ENCODE results near the gene PLAC1.

Gene PLAC1

DNA sequence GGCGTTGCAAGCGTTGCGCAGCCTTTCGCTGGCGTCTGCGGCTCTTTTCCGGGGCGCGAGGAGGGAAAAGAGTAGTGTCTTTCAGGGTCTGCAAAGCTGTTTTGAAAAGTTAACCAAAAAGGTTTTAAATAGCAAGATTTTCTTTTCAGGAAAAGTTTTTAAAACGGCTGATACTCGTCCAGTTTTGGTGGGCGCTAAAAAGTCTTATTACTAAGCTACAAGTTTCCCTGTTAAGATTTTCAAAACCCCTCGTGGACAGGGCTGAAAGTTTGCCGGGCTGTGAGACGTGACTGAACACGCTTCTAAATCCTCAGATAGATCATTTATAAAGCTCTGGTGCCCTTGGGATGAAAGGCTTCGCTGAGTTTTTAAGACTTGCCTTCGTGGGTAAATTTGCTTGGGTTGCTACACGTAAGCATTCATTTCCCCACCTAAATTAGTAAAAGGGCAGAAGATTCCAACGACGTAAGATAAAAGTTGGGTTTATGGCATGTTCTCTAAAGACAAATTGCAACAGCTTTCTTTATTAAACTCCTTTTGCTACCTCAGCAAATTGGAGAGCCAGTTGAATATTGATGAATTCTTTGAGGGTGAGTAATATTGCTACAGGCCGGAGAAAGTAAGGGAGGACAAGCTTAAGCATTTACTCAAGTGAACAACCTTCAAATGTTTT is 106.8 kb downstream of the PLAC1 start:
- H3K27me3 ChIP-seq (ENCODE audit: insufficient read depth, low read length): no peaks in the 10 kb centered on the region
- H3K9me3 ChIP-seq (ENCODE audit: insufficient read depth, low read depth, low read length): no peaks in the 10 kb centered on the region
- H3K4me3 ChIP-seq (ENCODE audit: low read depth, low read length): no peak overlapping the region
- H2BK120ac ChIP-seq (ENCODE audit: insufficient read depth, low read length, poor library complexity): no peak overlapping the region
- H3K79me2 ChIP-seq (ENCODE audit: control insufficient read depth, insufficient read depth, low read length, poor library complexity): peaks cover 3% of the 10 kb centered on the region
- H2BK12ac ChIP-seq (ENCODE audit: low read length): no peak overlapping the region
- H4K91ac ChIP-seq (ENCODE audit: low read depth, low read length): peak overlapping the region; percentile 47
- H3K23ac ChIP-seq (ENCODE audit: low read length): no peak overlapping the region
- no peak overlapping the region for H3K9ac ChIP-seq (ENCODE audit: low read length)
- H4K12ac ChIP-seq (ENCODE audit: low read depth, low read length): no peak overlapping the region
- no peaks in the 10 kb centered on the region for H3K36me3 ChIP-seq (ENCODE audit: control insufficient read depth in 1 of 2, insufficient read depth in 2 of 2, low read length in 2 of 2)
- no peak overlapping the region for H2BK5ac ChIP-seq (ENCODE audit: low read depth, low read length, poor library complexity)
- H3K18ac ChIP-seq (ENCODE audit: low read length): no peak overlapping the region
- H4K8ac ChIP-seq (ENCODE audit: low read depth, low read length): no peak overlapping the region
- H3K4ac ChIP-seq (ENCODE audit: low read depth, low read length): no peak overlapping the region
- H2AFZ ChIP-seq (ENCODE audit: insufficient read depth, low read length, poor library complexity): no peak overlapping the region
- H2AK5ac ChIP-seq (ENCODE audit: low read length): no peak overlapping the region
- H3K79me1 ChIP-seq (ENCODE audit: low read length): peaks cover 11% of the 10 kb centered on the region
- peak in 1 of 2 donors; percentile 40 for DNase-seq
- WGBS (ENCODE audit: extremely low coverage, insufficient coverage, insufficient read length): no CpG with 5 or more reads among the region's 22 CpGs
- H3K4me2 ChIP-seq (ENCODE audit: low read length): peak overlapping the region; percentile 97
- no peak overlapping the region for H3K14ac ChIP-seq (ENCODE audit: low read length)
- no peak overlapping the region for H3K27ac ChIP-seq (ENCODE audit: low read depth, low read length)
- H3K4me1 ChIP-seq (ENCODE audit: control insufficient read depth in 1 of 2, insufficient read depth in 2 of 2, low read length in 2 of 2): peaks cover 0 to 2% of the 10 kb centered on the region in 2 experiments

DNA sequence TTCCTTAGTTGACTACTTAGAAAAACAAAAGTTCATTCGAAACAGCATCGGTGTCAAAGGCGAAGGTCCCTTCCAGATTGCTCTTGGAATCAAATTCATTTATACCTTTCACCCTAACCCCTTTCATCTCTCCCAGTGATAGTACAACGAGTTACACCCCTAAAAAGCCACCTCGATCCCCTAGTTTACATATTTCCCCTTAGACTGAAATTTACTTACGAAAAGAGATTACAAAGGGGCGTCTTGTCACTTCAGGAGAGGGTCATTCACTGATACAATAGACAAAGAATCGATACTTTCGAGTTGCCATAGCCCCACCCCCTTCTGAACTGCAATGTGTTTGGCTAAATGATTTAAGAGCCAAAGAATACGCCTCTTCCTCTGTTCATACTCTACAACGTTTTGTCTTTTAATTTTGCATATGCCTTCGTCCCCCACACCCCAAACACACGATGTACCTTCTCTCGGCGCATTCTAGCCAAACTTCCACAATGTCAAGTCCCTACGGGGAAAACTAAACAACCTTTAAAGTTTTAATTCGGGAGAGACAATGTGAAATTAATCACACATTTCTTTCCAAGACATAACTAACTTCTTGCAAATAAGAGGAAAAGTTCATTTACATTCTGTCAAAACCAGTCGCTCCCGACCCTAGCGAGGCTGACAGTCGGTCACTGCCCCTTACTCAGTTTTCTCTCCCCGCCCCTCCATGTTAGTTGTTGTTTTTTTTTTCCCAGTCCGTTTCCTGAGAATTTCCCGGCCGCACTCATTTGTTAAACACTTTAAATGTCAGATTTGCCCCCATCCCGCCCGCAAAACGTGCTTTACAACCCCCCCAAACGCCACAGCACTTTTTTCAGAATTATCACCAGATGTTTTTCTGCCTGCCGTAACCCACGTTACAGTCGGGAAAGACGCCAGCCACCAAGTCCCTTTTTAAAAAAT is 109.7 kb downstream of the PLAC1 start:
- peak overlapping the region; percentile 97 for H3K4me2 ChIP-seq (ENCODE audit: low read length)
- DNase-seq: no peak
- H3K9ac ChIP-seq (ENCODE audit: low read length): no peak overlapping the region
- H3K79me1 ChIP-seq (ENCODE audit: low read length): peaks cover 17% of the 10 kb centered on the region
- no peak overlapping the region for H2BK120ac ChIP-seq (ENCODE audit: insufficient read depth, low read length, poor library complexity)
- H2AK5ac ChIP-seq (ENCODE audit: low read length): no peak overlapping the region
- no peak overlapping the region for H3K14ac ChIP-seq (ENCODE audit: low read length)
- H3K79me2 ChIP-seq (ENCODE audit: control insufficient read depth, insufficient read depth, low read length, poor library complexity): peaks cover 3% of the 10 kb centered on the region
- peaks cover 0 to 8% of the 10 kb centered on the region in 2 experiments for H3K4me1 ChIP-seq (ENCODE audit: control insufficient read depth in 1 of 2, insufficient read depth in 2 of 2, low read length in 2 of 2)
- no CpG with 5 or more reads among the region's 33 CpGs for WGBS (ENCODE audit: extremely low coverage, insufficient coverage, insufficient read length)
- no peak overlapping the region for H4K12ac ChIP-seq (ENCODE audit: low read depth, low read length)
- no peak overlapping the region for H3K18ac ChIP-seq (ENCODE audit: low read length)
- no peak overlapping the region for H4K8ac ChIP-seq (ENCODE audit: low read depth, low read length)
- no peaks in the 10 kb centered on the region for H3K9me3 ChIP-seq (ENCODE audit: insufficient read depth, low read depth, low read length)
- H4K91ac ChIP-seq (ENCODE audit: low read depth, low read length): peak overlapping the region; percentile 21
- no peaks in the 10 kb centered on the region for H3K27me3 ChIP-seq (ENCODE audit: insufficient read depth, low read length)
- H3K36me3 ChIP-seq (ENCODE audit: control insufficient read depth in 1 of 2, insufficient read depth in 2 of 2, low read length in 2 of 2): peaks cover 0 to 2% of the 10 kb centered on the region in 2 experiments
- peak overlapping the region; percentile 88 for H2BK5ac ChIP-seq (ENCODE audit: low read depth, low read length, poor library complexity)
- no peak overlapping the region for H2AFZ ChIP-seq (ENCODE audit: insufficient read depth, low read length, poor library complexity)
- H2BK12ac ChIP-seq (ENCODE audit: low read length): no peak overlapping the region
- no peak overlapping the region for H3K23ac ChIP-seq (ENCODE audit: low read length)
- peak overlapping the region; percentile 86 for H3K4me3 ChIP-seq (ENCODE audit: low read depth, low read length)
- H3K4ac ChIP-seq (ENCODE audit: low read depth, low read length): no peak overlapping the region
- peak overlapping the region; percentile 85 for H3K27ac ChIP-seq (ENCODE audit: low read depth, low read length)

DNA sequence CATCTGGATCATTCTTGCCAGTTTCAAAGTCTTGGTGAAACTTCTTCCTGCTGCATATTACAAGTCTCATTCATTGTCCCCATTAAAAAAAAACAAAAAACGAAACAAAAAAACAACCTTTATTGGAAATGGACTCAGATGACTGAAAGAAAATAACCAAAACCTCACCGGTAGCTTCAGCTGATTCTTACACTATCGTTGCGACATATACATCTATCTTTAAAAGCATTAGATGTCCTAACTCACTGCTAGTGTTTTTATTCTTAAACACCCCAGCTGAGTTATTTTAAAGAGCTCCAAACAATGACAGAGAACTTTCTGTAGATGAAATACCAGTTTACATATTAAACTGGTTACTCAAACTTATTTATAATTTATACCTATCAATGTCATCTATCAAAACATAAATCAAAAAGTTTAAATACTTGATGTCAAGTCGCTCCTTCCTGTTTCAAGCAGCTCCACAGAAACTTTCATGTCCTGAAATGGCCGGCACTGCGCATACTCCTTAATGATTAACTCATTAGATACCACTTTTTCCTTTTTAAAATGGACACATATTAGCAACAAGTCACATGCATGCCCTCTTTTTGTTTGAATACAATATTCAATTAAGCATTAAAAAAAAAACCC is 111.1 kb downstream of the PLAC1 start:
- Histone ChIP-seq H3K4me3 (ENCODE audit: low read depth, low read length) (no peak overlapping the region), H3K27me3 (ENCODE audit: insufficient read depth, low read length) (no peaks in the 10 kb centered on the region), H3K14ac (ENCODE audit: low read length) (no peak overlapping the region), H3K79me2 (ENCODE audit: control insufficient read depth, insufficient read depth, low read length, poor library complexity) (peaks cover 3% of the 10 kb centered on the region), H2BK5ac (ENCODE audit: low read depth, low read length, poor library complexity) (no peak overlapping the region), H3K36me3 (ENCODE audit: control insufficient read depth in 1 of 2, insufficient read depth in 2 of 2, low read length in 2 of 2) (peaks cover 0 to 2% of the 10 kb centered on the region in 2 experiments), H3K18ac (ENCODE audit: low read length) (no peak overlapping the region), H2BK120ac (ENCODE audit: insufficient read depth, low read length, poor library complexity) (no peak overlapping the region), H3K79me1 (ENCODE audit: low read length) (peaks cover 17% of the 10 kb centered on the region), H4K91ac (ENCODE audit: low read depth, low read length) (no peak overlapping the region), H3K9me3 (ENCODE audit: insufficient read depth, low read depth, low read length) (no peaks in the 10 kb centered on the region), H3K4me2 (ENCODE audit: low read length) (no peak overlapping the region), H3K9ac (ENCODE audit: low read length) (no peak overlapping the region), H2BK12ac (ENCODE audit: low read length) (no peak overlapping the region), H2AFZ (ENCODE audit: insufficient read depth, low read length, poor library complexity) (no peak overlapping the region), H3K27ac (ENCODE audit: low read depth, low read length) (no peak overlapping the region), H2AK5ac (ENCODE audit: low read length) (no peak overlapping the region), H4K12ac (ENCODE audit: low read depth, low read length) (no peak overlapping the region), H3K4me1 (ENCODE audit: control insufficient read depth in 1 of 2, insufficient read depth in 2 of 2, low read length in 2 of 2) (peaks cover 0 to 8% of the 10 kb centered on the region in 2 experiments), H4K8ac (ENCODE audit: low read depth, low read length) (no peak overlapping the region), H3K23ac (ENCODE audit: low read length) (no peak overlapping the region), H3K4ac (ENCODE audit: low read depth, low read length) (no peak overlapping the region)
- no CpG with 5 or more reads among the region's 7 CpGs for WGBS (ENCODE audit: extremely low coverage, insufficient coverage, insufficient read length)
- no peak for DNase-seq

DNA sequence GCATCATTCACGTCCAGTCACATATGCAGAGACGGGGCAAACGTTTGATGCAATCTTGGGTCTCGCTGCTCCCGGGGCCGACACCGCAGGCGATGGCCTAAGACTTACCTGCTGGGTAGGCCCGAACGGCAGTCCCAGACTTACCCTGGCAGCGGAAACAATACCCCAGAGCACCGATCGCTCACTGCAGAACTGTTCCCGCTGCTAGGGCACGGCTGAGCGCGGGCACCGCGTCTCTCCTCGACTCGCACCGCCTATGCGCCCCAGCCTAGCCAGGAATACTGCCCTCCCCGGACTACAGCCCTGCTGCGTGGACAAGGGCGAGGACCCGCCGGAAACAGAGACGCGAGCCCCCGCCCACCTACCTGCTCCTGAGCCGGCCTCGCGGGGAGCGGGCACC is 112.1 kb downstream of the PLAC1 start:
- Histone ChIP-seq H3K9ac (ENCODE audit: low read length) (no peak overlapping the region), H3K79me1 (ENCODE audit: low read length) (peaks cover 17% of the 10 kb centered on the region), H2AFZ (ENCODE audit: insufficient read depth, low read length, poor library complexity) (no peak overlapping the region), H3K23ac (ENCODE audit: low read length) (no peak overlapping the region), H2BK5ac (ENCODE audit: low read depth, low read length, poor library complexity) (no peak overlapping the region), H3K27me3 (ENCODE audit: insufficient read depth, low read length) (no peaks in the 10 kb centered on the region), H3K27ac (ENCODE audit: low read depth, low read length) (no peak overlapping the region), H3K4me3 (ENCODE audit: low read depth, low read length) (peak overlapping the region; percentile 35), H2BK12ac (ENCODE audit: low read length) (no peak overlapping the region), H2BK120ac (ENCODE audit: insufficient read depth, low read length, poor library complexity) (no peak overlapping the region), H4K12ac (ENCODE audit: low read depth, low read length) (no peak overlapping the region), H4K8ac (ENCODE audit: low read depth, low read length) (no peak overlapping the region), H3K4me2 (ENCODE audit: low read length) (peak overlapping the region; percentile 30), H4K91ac (ENCODE audit: low read depth, low read length) (no peak overlapping the region), H3K9me3 (ENCODE audit: insufficient read depth, low read depth, low read length) (no peaks in the 10 kb centered on the region), H3K14ac (ENCODE audit: low read length) (no peak overlapping the region), H3K18ac (ENCODE audit: low read length) (no peak overlapping the region), H3K36me3 (ENCODE audit: control insufficient read depth in 1 of 2, insufficient read depth in 2 of 2, low read length in 2 of 2) (peaks cover 0 to 2% of the 10 kb centered on the region in 2 experiments), H3K4ac (ENCODE audit: low read depth, low read length) (no peak overlapping the region), H2AK5ac (ENCODE audit: low read length) (no peak overlapping the region), H3K4me1 (ENCODE audit: control insufficient read depth in 1 of 2, insufficient read depth in 2 of 2, low read length in 2 of 2) (peaks cover 0 to 6% of the 10 kb centered on the region in 2 experiments), H3K79me2 (ENCODE audit: control insufficient read depth, insufficient read depth, low read length, poor library complexity) (peaks cover 3% of the 10 kb centered on the region)
- WGBS (ENCODE audit: extremely low coverage, insufficient coverage, insufficient read length): no CpG with 5 or more reads among the region's 35 CpGs
- DNase-seq: no peak

Measured in trophoblast cell (in vitro differentiated cells and primary cell).